ENCODE data around the gene LRRC8B. TPM values are rescaled to one million over a fixed set of nuclear protein-coding genes. Genes with fewer than 3 reads are reported as not detected.

The LRRC8B gene
- total and polyA plus RNA-seq, 11 donors, result 0.91 to 10.4 (median 4.7) TPM

GRCh38 chr1:89531480-89532139 is 7.0 kb downstream of the LRRC8B start:
- H3K9me3 ChIP-seq, result no peaks in the 10 kb centered on the region
- no peaks in the 10 kb centered on the region for H3K27me3 ChIP-seq
- TF ChIP-seq POLR2A (IDR thresholded peaks at IDR 0.05) (no peak), CTCF (IDR thresholded peaks at IDR 0.05) (no peak)
- DNase-seq (no peak), ATAC-seq (no peak)
- H3K4me1 ChIP-seq, result peaks cover 0 to 40% (median 2%) of the 10 kb centered on the region in 12 donors
- intact Hi-C loops (cut with DNase I), result no loop called here
- no peak overlapping the region for H3K4me3 ChIP-seq
- 91 to 97% (median 95%) methylated on average over 3 of the region's 3 CpGs for WGBS, 4 donors
- H3K27ac ChIP-seq, result no peak overlapping the region
- peaks cover 0 to 11% (median 0%) of the 10 kb centered on the region in 9 donors for H3K36me3 ChIP-seq

GRCh38 chr1:89532228-89532627 is 7.6 kb downstream of the LRRC8B start:
- DNase-seq, result no peak
- peaks cover 0 to 34% (median under 1%) of the 10 kb centered on the region in 12 donors for H3K4me1 ChIP-seq
- H3K9me3 ChIP-seq, result no peaks in the 10 kb centered on the region
- intact Hi-C loops (cut with DNase I), result no loop called here
- no peaks in the 10 kb centered on the region for H3K27me3 ChIP-seq
- H3K36me3 ChIP-seq, result peaks cover 0 to 11% (median 0%) of the 10 kb centered on the region in 9 donors
- 79 to 88% (median 86%) methylated on average over 4 of the region's 4 CpGs for WGBS, 4 donors
- ATAC-seq, result no peak
- no peak overlapping the region for H3K4me3 ChIP-seq
- TF ChIP-seq CTCF (IDR thresholded peaks at IDR 0.05), result no peak
- no peak for TF ChIP-seq POLR2A (IDR thresholded peaks at IDR 0.05)
- no peak overlapping the region for H3K27ac ChIP-seq

GRCh38 chr1:89532866-89533265 is 8.2 kb downstream of the LRRC8B start:
- no peak for DNase-seq
- H3K27me3 ChIP-seq, result no peaks in the 10 kb centered on the region
- WGBS, 4 donors, result 69 to 85% (median 79%) methylated on average over 1 of the region's 1 CpG
- peaks cover 0 to 11% (median 0%) of the 10 kb centered on the region in 9 donors for H3K36me3 ChIP-seq
- H3K27ac ChIP-seq, result no peak overlapping the region
- H3K4me3 ChIP-seq, result no peak overlapping the region
- H3K9me3 ChIP-seq, result no peaks in the 10 kb centered on the region
- H3K4me1 ChIP-seq, result peaks cover 0 to 34% (median under 1%) of the 10 kb centered on the region in 12 donors
- intact Hi-C loops (cut with DNase I), result no loop called here
- no peak for ATAC-seq
- TF ChIP-seq POLR2A (IDR thresholded peaks at IDR 0.05) (no peak), CTCF (IDR thresholded peaks at IDR 0.05) (no peak)

- Histone ChIP-seq H3K36me3 (no peaks in the 10 kb centered on the region), H3K27me3 (no peaks in the 10 kb centered on the region), H3K9me3 (no peaks in the 10 kb centered on the region), H3K4me1 (peaks cover 0 to 32% (median 6%) of the 10 kb centered on the region in 12 donors), H3K27ac (no peak overlapping the region), H3K4me3 (no peak overlapping the region)
- intact Hi-C loops (cut with DNase I), result no loop called here
- no peak for ATAC-seq
- TF ChIP-seq CTCF (IDR thresholded peaks at IDR 0.05) (no peak), POLR2A (IDR thresholded peaks at IDR 0.05) (no peak)
- WGBS, 4 donors, result 95 to 98% (median 97%) methylated on average over 2 of the region's 2 CpGs
- DNase-seq, result no peak
These were observed 10.9 kb downstream of the LRRC8B start for GRCh38 chr1:89535537-89535936.
